Measurements from ENCODE around the gene CCL24.
"Not testable (repeated sequence)": the region's sequence is repeated elsewhere in the genome, so short reads cannot be mapped to it uniquely, and the experiment has no call there.

The CCL24 gene

DNA sequence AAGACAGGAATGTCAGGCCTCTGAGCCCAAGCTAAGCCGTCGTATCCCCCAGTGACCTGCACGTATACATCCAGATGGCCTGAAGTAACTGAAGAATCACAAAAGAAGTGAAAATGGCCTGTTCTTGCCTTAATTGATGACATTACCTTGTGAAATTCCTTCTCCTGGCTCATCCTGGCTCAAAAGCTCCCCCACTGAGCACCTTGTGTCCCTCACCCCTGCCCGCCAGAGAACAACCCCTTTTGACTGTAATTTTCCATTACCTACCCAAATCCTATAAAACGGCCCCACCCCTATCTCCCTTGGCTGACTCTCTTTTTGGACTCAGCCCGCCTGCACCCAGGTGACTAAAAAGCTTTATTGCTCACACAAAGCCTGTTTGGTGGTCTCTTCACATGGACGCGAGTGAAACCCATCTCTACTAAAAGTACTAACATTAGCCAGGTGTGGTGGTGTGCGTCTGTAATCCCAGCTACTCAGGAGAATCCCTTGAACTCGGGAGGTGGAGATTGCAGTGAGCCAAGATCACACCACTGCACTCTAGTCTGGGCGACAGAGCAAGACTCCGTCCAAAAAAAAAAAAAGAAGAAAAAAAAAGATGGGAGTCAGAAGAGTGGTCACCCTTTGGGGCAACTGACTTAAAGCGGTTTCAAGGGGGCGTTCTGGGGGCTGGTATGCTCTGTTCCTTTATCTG is 25.3 kb downstream of the CCL24 start:
- not testable (repeated sequence) for DNase-seq (ENCODE audit: low read depth in 3 of 3, low spot score in 1 of 3)

DNA sequence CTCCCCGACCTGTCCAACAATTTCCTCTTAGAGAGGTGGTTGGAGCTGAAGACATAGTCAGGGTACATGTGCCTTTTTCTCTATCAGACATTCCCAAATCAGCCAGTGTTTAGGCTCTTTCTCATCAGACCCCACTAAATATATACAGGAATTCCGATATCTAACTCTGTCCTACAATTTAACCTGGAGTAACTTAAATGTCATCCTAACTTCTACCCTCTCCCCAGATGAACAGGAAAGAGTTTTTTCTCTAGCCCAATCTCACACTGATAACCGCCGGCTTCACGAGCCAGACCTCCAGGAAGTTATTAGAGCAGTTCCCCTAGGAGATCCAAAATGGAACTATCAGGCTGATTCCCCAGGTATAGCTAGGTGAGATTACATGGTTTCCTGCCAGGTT is 30.5 kb downstream of the CCL24 start:
- DNase-seq (ENCODE audit: low read depth in 3 of 3, low spot score in 1 of 3) = not testable (repeated sequence)

DNA sequence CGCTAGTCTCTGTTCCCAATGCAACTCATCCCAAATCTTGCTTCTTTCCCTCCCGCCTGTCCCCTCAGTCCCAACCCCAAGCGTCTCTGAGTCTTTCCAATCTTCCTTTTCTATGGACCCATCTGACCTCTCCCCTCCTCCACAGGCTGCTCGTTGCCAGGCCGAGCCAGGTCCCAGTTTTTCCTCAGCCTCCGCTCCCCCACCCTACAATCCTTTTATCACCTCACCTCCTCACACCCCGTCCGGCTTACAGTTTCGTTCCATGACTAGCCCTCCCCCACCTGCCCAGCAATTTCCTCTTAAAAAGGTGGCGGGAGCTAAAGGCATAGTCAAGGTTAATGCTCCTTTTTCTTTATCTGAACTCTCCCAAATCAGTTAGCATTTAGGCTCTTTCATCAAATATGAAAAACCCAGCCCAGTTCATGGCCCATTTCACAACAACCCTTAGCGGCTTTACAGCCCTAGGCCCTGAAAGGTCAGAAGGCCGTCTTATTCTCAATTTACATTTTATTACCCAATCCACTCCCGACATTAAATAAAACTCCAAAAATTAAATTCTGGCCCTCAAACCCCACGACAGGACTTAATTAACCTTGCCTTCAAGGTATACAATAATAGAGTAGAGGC is 32.8 kb downstream of the CCL24 start:
- not testable (repeated sequence) for DNase-seq (ENCODE audit: low read depth in 3 of 3, low spot score in 1 of 3)

DNA sequence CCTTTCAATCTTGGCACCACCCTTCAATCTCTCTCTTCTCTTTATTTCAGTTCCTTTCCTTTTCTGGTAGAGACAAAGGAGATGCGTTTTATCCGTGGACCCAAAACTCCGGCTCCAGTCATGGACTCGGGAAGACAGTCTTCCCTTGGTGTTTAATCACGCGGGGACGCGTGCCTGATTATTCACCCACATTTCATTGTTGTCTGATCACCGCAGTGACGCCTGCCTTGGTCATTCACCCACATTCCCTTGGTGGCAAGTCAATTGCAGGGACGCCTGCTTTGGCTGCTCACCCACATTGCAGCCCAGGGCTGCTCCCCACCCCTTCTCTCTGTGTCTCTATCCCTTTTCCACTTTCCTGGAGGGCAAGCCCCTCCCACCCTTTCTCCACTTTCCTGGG is 34.1 kb downstream of the CCL24 start:
- not testable (repeated sequence) for DNase-seq (ENCODE audit: low read depth in 3 of 3, low spot score in 1 of 3)

DNA sequence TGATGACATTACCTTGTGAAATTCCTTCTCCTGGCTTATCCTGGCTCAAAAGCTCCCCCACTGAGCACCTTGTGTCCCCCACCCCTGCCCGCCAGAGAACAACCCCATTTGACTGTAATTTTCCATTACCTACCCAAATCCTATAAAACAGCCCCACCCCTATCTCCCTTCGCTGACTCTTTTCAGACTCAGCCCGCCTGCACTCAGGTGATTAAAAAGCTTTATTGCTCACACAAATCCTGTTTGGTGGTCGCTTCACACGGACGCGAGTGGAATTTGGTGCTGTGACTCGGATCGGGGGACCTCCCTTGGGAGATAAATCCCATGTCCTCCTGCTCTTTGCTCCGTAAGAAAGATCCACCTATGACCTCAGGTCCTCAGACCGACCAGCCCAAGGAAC is 34.6 kb downstream of the CCL24 start:
- not testable (repeated sequence) for DNase-seq (ENCODE audit: low read depth in 3 of 3, low spot score in 1 of 3)

DNA sequence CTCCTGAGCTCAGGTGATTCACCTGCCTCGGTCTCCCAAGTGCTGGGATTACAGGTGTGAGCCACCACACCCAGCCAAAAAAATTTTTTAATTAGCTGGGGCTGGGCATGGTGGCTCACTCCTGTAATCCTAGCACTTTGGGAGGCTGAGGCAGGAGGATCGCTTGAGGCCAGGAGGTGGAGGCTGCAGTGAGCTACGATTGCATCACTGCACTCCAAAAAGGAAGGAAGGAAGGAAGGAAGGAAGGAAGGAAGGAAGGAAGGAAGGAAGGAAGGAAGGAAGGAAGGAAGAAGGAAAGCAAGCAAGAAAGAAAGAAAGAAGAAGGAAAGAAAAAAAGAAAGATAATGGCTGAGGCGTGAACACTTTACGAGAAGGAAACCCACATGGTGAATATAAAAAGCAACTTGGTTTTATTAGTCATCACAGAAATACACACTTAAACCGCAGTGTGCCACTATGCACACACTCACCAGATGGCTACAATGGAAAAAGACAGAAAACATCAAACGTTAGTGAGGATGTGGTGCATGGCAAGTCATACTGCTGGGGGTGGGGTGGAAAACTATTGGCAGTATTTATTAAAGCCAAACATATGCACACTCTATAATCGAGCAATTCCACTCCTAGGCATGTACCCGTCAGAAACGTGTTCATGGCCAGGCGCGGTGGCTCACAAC is 37.2 kb downstream of the CCL24 start:
- DNase-seq (ENCODE audit: low read depth in 3 of 3, low spot score in 1 of 3) = peak; percentile 8 to 24 (median 12)

DNA sequence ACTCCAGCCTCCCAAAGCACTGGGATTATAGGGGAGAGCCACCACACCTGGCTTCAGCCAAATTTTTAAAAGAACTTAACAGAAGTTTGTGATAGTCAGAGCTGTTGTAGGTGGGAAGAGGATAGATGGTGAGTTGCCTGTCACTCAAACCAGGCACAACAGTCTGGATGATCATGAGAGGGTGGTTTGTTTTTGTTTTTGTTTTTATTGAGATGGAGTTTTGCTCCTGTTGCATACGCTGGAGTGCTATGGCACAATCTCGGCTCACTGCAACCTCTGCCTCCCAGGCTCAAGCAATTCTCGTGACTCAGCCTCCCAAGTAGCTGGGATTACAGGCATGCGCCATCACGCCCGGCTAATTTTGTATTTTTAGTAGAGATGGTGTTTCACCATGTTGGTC is 39.6 kb downstream of the CCL24 start:
- DNase-seq (ENCODE audit: low read depth in 3 of 3, low spot score in 1 of 3) = not testable (repeated sequence)

DNA sequence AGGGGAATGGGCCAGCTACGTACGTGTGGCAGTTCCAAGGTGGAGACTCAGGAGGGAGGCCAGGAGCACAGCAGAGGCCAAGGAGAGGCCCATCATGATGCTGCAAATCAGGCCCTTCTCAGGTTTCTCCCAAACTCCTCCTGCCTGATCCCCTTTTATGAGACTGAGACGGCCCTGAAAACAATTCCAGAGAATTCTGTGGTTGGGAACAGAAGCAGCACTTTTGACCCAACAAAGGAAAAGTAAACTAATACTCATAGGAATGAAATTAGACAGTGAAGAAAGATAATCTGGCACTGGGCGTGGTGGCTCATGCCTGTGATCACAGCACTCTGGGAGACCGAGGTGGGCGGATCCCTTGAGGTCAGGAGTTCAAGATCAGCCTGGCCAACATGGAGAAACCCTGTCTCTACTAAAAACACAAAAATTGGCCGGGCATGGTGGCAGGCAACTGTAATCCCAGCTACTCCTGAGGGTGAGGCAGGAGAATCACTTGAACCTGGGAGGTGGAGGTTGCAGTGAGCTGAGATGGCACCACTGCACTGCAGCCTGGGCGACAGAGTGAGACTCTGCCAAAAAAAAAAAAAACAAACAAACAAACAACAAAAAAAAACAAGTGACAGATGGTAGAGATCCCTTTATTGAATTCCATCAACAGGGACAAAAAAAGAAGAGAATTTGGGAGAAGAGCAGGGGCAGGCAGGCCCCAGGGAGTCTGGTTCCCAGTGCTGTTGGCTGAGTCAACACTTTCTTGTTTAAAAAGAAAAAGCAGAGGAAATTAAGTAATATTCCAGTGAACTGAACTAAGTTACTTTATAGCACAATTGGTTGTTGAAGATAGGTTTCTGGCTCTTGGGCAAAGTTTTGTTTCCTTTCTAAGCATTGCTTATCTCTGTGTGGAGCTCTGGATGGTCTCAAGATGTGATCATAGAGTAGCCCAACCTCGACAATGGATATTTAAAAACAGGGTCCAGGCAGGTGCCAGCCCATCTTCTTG is 41.2 kb downstream of the CCL24 start, which contains the start of gene CCL26:
Gene CCL26, minus strand, starts transcription at position 131 of the 997 bp plus-strand sequence. Its CDS starts 35 bp downstream, at position 96.
- DNase-seq (ENCODE audit: low read depth in 3 of 3, low spot score in 1 of 3) = no peak

DNA sequence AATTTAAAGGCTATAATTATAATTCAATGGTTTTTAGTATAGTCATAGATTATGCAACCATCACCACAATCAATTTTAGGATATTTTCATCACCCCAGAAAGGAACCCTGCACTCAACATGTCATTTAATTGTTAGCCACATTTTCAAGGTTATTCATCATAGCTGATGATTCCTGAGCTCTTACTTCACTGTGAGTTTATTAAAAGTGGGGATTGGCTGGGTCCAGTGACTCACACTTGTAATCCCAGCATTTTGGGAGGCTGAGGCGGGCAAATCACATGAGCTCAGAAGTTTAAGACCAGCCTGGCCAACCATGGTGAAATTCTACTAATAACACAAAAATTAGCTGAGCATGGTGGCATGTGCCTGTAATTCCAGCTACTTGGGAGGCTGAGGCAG is 42.4 kb downstream of the CCL24 start:
- no peak for DNase-seq (ENCODE audit: low read depth in 3 of 3, low spot score in 1 of 3)

DNA sequence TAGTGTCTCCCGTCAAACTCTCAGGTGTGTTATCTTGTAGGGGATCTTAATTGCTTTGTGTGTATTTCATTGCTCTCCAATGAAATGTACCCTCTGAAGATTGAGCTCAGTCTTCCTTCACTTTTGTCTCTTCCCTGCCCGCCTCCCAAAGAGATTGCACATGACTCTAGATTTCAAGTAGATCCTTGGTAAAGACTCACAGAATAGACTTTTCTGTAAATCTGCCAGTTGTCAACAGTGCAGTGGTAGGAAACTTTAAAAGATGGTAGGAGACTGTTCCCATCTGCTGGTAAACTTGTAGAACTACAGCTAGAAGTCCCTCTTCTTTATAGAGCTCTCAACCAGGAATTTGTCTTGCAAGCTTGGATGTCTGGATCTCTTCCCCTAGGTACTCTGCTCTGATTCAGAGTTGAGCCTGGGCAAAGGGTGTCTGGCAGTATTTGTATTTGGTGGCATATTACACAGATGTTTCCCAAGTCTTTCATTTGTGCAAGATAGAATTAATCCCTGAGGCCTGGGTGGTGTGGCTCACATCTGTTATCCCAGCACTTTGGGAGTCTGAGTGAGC is 51.2 kb downstream of the CCL24 start:
- DNase-seq (ENCODE audit: low read depth in 3 of 3, low spot score in 1 of 3) = no peak

DNA sequence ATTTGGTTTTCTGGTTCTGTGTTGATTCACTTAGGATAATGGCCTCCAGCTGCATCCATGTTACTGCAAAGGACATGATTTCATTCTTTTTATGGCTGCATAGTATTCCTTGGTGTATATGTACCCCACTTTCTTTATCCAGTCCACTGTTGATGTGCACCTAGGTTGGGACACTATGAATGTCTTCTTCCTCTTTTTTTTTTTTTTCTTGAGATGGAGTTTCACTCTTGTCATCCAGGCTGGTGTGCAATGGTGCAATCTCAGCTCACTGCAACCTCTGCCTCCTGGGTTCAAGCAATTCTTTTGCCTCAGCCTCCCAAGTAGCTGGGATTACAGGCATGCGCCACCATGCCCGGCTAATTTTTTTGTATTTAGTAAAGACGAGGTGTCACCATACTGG is 51.8 kb downstream of the CCL24 start:
- not testable (repeated sequence) for DNase-seq (ENCODE audit: low read depth in 3 of 3, low spot score in 1 of 3)

All from stimulated activated CD4-positive, alpha-beta T cell treated with anti-CD3 and anti-CD28 coated beads, TNF-alpha, amount 100 ng/mL, for 1 hour (primary cell).